Erythroblast (primary cell): Measurements from ENCODE around the gene OR2H2.

ENCODE experiments used
- DNase-seq, 2 experiments: peaks; one replicate each; lab custom pipeline; 2025; lab: John Stamatoyannopoulos, UW
- GATA1 ChIP-seq: IDR thresholded peaks from 2 replicates; pipeline ENCODE4 v1.6.1; 2011; ENCODE audit warnings: low read depth, mild to moderate bottlenecking, control low read depth, low read length, moderate library complexity
- POLR2A ChIP-seq: IDR thresholded peaks from 2 replicates; pipeline ENCODE4 v1.6.1; 2011; ENCODE audit warnings: mild to moderate bottlenecking, low read length

Gene OR2H2

DNA sequence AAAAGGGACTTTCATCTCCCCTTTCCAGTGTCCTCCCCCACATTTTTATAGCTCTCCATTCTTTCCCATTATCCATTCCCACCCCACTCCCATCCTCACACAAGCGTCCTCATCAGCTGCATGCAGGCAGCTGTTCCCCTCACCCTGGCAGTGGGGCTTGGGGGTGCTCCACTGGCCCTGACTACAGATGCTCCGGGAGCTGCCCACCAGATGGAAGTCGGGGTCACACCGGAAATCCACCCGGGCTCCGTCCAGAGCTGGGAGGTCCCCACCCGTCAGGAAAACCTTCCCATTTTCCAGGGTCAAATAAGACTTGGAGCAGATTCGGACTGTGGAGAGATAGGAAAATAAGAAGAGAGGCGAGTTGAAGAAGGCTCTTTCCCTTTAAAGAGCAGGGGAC, 45.4 kb downstream of the OR2H2 start:
- DNase-seq = no peak

DNA sequence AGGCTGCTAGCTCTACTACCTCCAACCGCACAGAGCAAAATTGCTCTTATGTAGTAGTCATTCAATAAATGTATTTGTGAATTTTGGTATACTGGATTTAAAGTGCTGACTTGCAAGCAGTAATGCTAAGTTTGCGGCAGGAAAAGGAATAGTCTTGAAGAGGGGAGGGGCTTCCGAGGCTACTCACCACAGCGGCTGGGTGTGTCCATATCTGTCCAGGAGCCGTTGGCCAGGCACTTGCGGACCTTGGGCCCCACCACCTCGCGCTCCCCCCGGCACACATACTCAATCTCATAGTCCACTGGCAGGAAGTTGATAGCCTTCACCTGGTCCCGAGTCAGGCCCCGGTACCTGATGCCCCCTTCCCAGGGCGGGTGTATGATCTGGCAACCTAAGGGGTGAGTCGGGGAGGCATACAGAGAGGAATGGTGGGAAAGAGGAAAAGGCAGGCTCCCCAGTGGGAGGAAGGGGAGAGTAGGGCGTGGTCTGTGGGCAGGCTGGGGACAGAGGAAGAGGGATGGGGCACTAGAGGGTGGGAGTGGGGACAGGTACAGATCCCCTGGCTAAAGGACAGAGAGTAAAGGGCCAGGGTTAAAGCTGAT, 46.4 kb downstream of the OR2H2 start:
- TF ChIP-seq POLR2A (no peak), GATA1 (no peak)
- peak; percentile 16 to 29 for DNase-seq

More for the DNA sequence above, 45.4 kb downstream of the OR2H2 start:
- no peak for TF ChIP-seq GATA1
- no peak for TF ChIP-seq POLR2A

DNA sequence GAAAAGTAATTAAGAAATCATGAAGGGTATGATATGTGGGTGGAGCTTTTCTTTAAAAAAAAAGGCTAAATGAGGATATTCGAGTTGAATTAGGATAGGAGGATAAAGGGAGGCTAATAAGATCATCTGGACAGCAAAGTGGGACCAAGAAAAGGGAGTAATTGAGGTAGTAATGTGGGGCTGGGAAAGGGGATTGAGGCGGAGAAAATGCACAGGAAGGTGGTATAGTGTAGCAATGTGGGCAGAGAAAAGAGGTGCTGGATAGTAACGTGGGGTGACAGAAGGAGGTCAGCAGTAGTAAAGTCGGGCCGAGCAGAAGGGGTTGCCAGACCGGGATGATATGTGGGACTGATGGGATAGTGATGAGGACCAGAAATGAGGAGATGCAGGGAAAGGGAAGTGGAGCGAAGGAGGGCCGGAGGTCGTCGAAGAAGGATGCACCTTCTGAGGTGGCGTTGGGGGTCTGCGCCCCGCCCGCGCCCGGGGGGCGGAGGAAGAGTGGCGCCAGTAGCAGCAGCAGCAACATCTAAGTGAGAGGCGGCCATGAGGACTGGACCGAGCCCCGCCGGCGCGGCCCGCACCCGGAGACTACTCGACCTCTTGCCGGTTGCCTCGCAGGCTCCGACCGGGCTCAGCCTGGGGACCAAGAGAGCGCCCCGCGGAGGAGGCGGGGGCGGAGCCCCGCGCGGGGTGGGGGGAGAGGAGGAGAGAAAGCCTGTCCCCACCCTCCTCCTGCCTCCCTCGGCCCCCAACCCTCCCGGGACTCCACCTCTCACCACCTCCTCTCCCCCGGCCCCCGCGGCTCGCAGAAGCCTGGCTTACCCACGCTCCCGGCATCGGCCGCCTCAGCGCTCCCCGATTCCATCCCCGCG, 47.2 kb downstream of the OR2H2 start:
- no peak for TF ChIP-seq POLR2A
- no peak for TF ChIP-seq GATA1
- DNase-seq = peak; percentile 44 to 50

DNA sequence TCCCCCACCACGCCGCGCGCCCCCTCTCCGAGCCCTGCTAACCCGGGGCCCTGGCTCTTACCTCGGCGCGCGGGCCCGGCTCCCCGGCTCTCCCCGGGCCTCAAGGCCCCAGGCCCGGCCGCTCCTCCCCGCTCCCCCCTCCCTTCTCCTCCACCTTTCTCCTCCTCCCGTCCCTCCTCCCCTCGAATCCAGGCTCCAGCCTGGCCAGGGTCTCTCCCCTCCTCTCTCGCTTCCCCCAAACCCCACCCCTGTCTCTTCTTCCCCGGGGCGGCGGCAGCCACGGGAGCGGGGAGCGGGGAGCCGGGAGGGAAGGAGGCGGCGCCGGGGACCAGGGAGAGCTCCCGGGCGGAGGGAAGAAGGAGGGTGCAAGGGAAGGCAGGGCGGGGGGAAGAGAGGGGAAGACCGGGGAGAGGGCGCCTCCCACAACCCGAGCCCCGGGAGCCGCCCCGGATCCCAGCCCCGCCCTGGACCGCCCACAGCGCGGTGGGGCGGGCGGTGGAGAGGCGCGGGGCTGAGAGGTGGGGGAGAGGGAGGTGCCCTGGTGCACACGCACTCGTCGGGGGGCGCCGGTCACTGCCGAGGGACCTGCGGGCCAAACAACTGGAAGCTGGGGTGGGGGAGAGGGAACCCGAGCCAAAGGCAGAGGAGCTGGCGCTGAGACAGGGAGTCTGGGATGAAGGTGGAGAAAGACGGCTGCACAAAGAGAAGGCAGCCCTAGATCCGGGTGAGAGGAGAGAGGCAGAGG, 48.0 kb downstream of the OR2H2 start, which contains the start of gene GABBR1:
Gene GABBR1 (minus strand): TSS at position 395 of the 745 bp plus-strand sequence. CDS start 798 bp downstream, outside the sequence.
- DNase-seq = peak; percentile 64 to 65
- TF ChIP-seq POLR2A = no peak
- no peak for TF ChIP-seq GATA1

DNA sequence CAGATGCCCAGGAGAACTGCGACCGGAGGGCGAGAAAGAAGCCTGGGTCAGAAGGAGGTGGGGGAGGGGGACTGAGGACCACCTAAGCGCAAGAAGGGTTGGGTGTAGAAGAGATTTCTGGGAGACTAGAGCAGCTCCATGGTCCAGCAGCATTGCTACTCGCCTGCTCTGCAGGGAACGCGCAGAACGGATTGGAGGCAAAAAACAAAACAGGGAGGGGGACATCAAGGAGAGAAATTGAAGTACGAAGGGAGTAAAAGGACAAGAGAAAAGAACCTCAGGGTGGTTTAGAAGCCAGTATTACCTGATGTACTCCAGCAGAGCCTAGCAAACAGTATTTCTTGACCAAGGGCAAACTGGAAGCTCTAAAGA, 48.6 kb downstream of the OR2H2 start:
- DNase-seq = no peak
- TF ChIP-seq GATA1 = no peak
- no peak for TF ChIP-seq POLR2A

DNA sequence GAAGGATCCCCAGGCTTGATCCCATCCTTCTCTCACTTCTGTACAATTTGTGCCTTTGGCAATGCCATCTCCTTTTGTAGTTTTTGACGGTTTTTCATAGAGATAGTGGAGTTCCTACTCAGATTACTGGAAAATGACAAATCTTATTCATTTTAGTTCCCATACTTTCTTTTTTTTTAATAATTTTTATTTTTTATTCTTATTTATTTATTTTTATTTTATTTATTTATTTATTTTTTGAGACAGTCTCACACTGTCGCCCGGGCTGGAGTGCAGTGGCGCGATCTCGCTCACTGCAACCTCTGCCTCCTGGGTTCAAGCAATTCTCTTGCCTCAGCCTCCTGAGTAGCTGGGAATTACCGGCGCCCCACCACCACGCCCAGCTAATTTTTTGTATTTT, 52.3 kb downstream of the OR2H2 start:
- no peak for TF ChIP-seq GATA1
- no peak for TF ChIP-seq POLR2A
- DNase-seq = no peak
